OCI-LY3 (cell line): ENCODE data around the gene GAS2.

ENCODE experiments used
- EZH2phosphoT487 ChIP-seq: fragments of 200-600 bp; shearing (Covaris generic); IDR thresholded peaks from 2 replicates; pipeline ENCODE4 v1.6.1; 2018; ENCODE audit warnings: antibody characterized with exemption, mixed run types, low read depth
- TF ChIP-seq, protein P1 (sequence below): fragments of 200-600, 300-600 bp; sonication (generic); IDR thresholded peaks from 2 replicates; pipeline ENCODE4 v1.5.1; 2014; ENCODE audit warnings: antibody characterized with exemption, low read length, low read depth

DNA sequence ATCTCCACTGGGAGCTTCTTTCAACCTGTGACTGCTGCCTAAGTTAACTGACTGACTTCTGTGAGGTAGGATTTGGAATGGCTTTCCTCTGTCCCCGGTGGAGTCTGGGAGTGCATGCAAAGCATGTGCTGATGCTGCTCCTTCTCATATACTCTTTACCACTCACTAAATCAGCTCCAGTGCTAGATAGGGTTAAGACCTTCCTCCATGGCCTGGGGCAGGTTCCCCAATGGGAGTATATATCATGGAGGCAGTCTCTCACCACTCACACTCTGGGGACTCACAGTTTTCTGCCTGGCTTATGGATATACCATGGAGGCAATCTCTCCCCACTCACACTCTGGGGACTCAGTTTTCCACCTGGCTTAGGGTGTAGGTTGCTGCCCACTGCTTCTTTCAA lies 30.7 kb upstream of the GAS2 start:
- TF ChIP-seq, protein P1, sequence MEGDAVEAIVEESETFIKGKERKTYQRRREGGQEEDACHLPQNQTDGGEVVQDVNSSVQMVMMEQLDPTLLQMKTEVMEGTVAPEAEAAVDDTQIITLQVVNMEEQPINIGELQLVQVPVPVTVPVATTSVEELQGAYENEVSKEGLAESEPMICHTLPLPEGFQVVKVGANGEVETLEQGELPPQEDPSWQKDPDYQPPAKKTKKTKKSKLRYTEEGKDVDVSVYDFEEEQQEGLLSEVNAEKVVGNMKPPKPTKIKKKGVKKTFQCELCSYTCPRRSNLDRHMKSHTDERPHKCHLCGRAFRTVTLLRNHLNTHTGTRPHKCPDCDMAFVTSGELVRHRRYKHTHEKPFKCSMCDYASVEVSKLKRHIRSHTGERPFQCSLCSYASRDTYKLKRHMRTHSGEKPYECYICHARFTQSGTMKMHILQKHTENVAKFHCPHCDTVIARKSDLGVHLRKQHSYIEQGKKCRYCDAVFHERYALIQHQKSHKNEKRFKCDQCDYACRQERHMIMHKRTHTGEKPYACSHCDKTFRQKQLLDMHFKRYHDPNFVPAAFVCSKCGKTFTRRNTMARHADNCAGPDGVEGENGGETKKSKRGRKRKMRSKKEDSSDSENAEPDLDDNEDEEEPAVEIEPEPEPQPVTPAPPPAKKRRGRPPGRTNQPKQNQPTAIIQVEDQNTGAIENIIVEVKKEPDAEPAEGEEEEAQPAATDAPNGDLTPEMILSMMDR: no peak
- TF ChIP-seq EZH2phosphoT487: no peak
